IPS-NIHi7 (cell line): ENCODE results near the gene TEX29.
A peak's percentile ranks its signal among the peaks of the same experiment; 100 is the strongest.

Source experiments
- DNase-seq: peaks from one replicate; pipeline ENCODE4 v3.0.0; 2012; ENCODE audit warnings: mixed read lengths; ENCODE audit errors: extremely low spot score

The TEX29 gene

GRCh38 chr13:111341886-111342285 lies 21.4 kb downstream of the TEX29 start:
- DNase-seq: peak; percentile 2

- peak; percentile 9 for DNase-seq
These were observed 22.3 kb downstream of the TEX29 start for GRCh38 chr13:111342721-111343120.

DNA sequence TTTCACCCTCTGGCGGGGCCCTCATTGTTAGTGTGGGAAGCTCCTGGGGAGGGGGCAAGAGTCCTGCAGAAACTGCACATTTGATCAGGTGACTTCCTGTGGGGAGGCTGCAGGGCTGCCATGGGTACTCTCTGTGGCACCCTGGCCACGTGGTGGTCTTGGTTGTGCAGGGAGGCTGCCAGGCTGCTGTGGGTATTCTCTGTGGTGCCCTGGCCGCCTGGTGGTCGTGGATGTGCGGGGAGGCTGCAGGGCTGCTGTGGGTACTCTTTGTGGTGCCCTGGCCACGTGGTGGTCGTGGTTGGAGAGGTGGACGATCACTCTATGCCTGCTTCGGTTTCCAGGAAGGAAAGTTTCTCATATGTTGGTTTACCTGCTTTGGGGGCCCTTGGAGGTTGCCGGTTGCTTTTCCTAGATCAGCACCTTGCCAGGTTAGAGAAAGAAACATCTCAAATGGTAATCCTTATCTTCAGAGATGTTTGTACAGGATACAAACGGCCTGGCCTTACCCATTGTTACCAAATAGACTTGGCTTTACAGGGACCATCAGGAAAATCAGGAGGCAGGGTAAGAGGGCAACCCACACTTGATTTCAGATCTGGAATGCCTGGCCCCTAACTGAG lies 22.9 kb downstream of the TEX29 start:
- peak; percentile 7 for DNase-seq

DNA sequence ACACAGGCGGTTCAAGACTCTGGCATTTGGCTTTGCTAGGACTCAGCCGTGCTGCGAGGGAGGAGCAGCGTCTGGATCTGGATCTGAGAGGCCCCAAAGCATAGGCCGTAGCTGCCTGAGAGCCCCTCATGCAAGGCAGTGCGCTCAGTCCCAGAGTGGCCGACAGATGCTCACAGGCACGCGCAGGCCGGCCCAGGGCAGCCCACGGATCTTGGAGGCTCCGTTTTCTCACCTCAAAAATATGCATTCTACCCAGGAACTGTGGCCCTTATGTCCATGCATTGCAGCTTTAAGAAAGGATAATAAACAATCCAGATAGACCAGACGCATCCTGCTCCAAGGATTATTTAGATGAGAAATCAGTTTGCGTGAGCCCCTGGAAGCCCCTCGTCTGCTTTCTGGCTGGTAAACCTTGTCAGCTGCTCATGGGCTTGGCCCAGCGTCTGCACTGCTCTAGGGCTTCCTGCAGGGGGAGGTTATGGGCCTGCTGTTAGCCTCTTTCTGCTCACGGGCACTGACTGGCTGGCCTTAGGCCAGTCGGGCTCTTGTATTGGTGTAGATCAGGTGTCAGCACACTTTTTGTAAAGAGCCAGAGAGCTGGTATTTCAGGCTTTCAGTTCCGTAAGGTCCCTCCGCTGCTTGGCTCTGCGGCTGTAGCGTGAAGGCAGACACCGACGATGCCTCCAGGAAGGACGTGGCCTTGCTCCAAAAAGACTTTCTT lies 24.2 kb downstream of the TEX29 start:
- peak; percentile 95 for DNase-seq

DNA sequence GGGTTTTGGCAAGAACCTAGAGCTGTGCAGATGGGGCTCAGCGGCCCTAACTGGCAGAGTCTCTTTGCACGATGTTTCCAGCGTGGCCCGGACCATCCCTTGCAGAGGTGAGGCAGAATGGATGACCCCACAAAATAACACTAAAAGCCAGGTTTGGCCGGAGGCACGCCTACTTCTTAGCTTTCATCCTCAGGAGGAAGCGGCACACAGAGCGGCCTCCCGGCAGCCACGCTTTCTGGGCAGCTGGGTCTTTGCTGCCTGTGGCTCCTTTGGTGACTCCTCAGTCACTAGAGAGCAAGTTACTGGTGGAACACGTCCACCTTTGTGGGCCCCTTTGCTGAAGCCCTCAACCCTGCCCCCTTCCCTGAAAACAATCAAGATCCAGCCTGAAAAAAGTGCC lies 25.2 kb downstream of the TEX29 start:
- peak; percentile 4 for DNase-seq

DNA sequence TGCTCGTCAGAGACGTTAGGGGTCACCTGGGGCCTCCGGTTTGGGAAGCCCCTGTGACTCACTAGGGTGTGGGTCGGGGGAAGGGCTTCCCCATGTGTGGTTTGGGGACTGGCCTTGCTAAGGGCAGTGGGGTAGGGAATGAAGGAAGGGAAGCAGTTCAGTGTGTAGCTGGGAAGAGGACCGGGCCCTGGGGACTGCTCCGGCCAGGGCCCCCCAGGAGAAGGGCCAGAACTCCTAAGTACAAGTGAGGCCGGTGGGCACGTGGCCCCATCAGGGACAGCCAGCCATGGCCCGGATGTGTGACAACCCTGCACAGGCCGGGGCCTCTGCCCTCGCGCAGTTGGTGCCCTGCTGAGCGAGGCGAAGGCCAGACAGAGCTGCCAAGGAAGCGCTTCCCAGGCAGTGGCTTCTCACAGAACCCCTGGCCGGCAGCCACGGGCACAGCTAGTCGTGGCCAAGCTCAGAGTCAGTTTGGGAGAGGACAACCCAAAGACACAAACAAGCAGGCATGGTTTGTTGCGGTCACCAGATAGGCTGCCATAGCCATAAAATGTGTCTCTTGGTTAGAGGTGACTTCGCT lies 25.7 kb downstream of the TEX29 start:
- DNase-seq: peak; percentile 4

GRCh38 chr13:111347438-111347837 lies 27.0 kb downstream of the TEX29 start:
- DNase-seq: peak; percentile 1

DNA sequence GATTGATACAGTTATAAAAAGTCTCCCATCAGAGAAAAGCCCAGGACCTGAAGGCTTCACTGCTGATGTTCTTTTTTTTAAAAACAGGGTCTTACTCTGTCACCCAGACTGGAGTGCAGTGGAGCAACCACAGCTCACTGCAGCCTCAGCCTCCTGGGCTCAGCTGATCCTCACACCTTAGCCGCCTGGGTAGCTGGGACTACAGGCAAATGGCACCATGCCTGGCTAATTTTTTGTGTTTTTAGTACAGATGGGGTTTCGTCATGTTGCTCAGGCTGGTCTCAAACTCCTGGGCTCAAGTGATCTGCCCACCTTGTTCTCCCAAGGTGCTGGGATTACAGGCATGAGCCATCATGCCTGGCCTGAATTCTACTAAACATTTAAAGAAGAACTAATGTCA lies 33.1 kb downstream of the TEX29 start:
- no peak for DNase-seq

- no peak for DNase-seq
These were observed 34.3 kb downstream of the TEX29 start for GRCh38 chr13:111354789-111355188.

DNA sequence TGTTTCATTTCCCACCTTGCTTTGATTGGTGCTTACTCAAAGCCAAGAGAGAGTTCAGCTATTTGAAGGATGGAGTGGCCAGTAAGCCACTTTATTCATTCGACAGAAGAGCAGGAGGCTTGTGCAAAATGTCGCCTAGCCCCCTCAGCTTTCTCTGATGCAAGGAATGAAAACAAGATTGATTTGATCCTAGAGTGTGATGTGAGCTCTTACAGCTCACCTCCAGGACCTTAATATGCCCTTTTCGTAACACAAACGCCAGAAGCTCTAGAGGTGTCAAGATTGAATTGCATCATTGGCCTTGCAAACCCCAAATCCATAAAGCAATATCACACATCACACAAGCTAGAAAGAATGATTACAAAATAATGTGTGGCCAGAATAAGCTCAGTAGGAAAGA lies 36.4 kb downstream of the TEX29 start:
- no peak for DNase-seq

DNA sequence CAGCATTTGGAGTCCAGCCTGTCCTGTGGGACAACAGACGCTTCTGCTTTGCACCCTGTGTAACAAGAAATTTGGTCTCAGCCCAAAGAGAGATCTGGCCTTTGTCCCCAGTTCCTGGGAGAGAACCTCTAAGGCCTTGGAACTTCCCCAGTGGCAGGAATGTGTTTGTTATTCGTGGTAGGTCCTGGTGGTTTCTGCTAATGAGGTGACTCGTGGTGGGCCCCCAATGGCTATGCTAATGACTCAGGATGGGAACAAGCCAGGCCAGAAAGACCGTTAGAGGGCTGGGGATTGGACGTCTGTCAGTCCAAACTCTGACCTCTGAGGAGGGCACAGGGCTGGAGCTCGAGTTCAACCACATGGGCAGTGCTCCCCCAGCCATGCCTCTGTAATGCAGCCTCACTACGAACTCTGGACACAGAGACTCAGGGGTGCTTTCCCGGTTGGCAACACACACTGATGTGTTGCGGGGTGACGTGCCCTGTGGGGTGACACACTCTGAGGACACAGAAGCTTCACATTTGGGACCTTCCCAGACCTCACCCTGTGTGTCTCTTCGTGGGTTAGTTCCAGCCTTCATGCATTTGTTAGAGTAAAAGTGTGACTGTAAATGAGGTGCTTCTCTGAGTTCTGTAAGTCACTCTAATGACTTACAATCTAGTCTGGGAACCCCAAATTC lies 38.9 kb downstream of the TEX29 start:
- DNase-seq: peak; percentile 61

- no peak for DNase-seq
These were observed 39.5 kb downstream of the TEX29 start for GRCh38 chr13:111359930-111360329.

GRCh38 chr13:111360452-111360851 lies 40.0 kb downstream of the TEX29 start:
- DNase-seq: no peak

GRCh38 chr13:111361046-111361872 lies 40.8 kb downstream of the TEX29 start:
- DNase-seq: no peak

- no peak for DNase-seq
These were observed 41.6 kb downstream of the TEX29 start for GRCh38 chr13:111361873-111362648.

- DNase-seq: no peak
These were observed 42.7 kb downstream of the TEX29 start for GRCh38 chr13:111363121-111363520.

- no peak for DNase-seq
These were observed 43.1 kb downstream of the TEX29 start for GRCh38 chr13:111363591-111363990.

DNA sequence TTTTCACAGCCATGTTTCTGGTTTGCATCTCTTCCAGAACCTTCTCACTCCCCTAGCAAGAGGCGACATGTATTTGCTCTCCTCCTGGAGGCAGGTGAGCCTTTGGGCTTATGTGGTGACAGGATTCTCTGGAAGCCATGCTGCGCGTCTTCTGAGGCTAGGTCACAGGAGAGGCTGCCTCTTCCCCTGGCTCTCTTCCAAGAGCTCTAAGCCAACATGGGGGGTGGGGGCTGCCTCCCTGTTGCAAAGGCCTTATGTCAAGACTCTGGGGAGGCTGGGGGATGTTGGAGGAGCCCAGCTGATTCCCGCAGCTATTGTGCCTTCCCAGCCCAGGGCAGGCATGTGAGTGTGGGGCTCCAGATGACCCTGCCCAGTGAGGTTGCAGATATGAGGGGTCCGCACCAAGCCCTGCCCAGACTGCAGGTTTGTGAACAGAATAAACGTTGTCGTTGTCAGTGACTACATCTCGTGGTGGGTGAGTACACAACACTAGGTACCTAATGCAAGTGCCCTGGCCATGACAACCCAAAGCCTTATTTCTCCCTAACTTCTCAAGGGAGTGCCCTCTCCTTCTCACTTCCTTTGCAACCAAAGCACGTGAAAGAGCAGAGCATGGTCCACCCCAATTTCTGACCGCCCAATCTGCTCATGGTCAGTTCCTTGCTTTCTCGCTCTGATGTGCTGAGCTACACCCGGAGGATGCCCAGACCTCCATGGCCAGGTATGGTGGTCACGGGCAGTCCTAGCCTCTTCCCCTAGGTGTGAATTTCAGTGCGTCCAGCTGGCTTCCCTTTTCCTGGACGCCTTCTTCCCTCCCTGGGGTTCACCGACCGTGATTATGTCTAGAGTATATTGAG lies 44.9 kb downstream of the TEX29 start:
- no peak for DNase-seq

DNA sequence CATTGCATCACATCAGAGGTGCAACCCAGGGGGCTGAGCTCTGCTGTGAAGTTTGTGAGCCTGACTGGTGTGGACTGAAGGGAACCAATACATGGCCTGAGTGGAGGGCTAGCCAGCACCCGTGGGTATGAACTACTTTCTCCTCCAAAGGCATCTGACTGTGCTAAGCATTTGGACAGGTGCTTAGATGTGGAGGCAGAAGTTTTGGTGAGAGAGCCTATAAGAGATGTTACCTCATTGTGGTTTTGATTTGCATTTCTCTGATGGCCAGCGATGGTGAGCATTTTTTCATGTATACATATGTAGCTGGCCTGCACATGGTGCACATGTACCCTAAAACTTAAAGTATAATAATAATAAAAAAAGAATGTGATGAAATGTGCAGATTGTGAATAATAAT lies 46.9 kb downstream of the TEX29 start:
- DNase-seq: no peak

DNA sequence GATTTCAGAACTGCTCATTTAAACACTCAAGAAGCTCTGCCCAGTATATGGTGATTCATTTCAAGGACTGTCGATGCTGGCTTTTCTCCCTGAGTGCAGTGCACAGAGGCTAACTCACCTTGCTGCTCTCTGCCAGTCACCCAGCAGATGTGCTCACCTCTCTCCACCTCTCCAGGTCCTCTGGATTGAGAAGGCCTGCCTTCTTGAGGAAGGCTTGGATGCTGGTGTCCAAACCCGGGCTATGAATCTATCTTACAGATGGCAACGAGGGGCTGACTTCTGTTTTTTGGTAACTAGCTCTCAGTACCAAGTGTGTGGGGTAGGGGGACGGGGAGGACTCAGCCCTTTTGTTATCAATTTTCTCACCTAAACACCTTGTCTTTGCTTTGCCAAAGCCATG lies 47.6 kb downstream of the TEX29 start:
- DNase-seq: no peak
